ENCODE results near the gene BBS12. TPM values are rescaled to one million over a fixed set of nuclear protein-coding genes. Genes with fewer than 3 reads are reported as not detected.
A peak's percentile ranks its signal among the peaks of the same experiment; 100 is the strongest.

BBS12 gene
- total and polyA plus RNA-seq, 9 of the 15 experiments (the other 6 are each of a cell fraction or from before 2014, with no cell fraction given) = 2.7 to 6.5 (median 3.3) TPM

DNA sequence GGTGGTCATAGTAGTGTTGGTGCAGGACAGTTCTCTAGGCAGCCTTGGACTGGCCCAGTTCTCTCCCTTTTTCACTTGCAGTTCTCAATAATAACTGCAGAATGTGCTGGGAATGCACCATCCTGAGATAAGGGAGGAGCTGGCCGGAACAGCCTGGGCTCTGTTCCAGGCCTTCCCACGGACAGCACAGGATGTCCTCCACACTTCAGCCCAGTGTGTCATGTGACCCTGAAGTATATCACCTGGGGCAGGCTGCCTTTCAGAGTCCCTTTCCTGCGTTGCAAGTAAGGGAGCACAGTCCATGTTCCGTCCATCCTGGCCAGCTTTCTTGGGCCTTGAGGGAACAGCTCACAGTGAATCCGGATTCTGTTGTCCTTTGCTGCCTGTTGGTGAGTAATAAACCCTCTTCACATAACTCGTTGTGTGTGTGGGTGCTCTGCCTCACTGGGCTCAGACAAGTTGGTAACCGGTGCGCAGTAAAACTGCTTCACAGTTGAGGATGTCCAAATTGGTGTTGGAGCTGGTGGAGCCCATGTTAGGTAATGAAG, 32.3 kb upstream of the BBS12 start (continued):
- TF ChIP-seq, protein P1, sequence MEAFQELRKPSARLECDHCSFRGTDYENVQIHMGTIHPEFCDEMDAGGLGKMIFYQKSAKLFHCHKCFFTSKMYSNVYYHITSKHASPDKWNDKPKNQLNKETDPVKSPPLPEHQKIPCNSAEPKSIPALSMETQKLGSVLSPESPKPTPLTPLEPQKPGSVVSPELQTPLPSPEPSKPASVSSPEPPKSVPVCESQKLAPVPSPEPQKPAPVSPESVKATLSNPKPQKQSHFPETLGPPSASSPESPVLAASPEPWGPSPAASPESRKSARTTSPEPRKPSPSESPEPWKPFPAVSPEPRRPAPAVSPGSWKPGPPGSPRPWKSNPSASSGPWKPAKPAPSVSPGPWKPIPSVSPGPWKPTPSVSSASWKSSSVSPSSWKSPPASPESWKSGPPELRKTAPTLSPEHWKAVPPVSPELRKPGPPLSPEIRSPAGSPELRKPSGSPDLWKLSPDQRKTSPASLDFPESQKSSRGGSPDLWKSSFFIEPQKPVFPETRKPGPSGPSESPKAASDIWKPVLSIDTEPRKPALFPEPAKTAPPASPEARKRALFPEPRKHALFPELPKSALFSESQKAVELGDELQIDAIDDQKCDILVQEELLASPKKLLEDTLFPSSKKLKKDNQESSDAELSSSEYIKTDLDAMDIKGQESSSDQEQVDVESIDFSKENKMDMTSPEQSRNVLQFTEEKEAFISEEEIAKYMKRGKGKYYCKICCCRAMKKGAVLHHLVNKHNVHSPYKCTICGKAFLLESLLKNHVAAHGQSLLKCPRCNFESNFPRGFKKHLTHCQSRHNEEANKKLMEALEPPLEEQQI (IDR thresholded peaks at IDR 0.05) = no peak
- TF ChIP-seq POLR2G (IDR thresholded peaks at IDR 0.05; ENCODE audit: low read depth, low read length) (no peak), POLR2H (tag; IDR thresholded peaks at IDR 0.05; ENCODE audit: low read depth) (peak; percentile 77), CCNT2 (IDR thresholded peaks at IDR 0.05; ENCODE audit: borderline replicate concordance, extremely low read depth, insufficient read length, low read depth, low read length) (no peak), BRCA1 (IDR thresholded peaks at IDR 0.05) (no peak), BRCA1 (CRISPR knock-in tag; IDR thresholded peaks at IDR 0.05) (no peak), GABPB1 (CRISPR knock-in tag; IDR thresholded peaks at IDR 0.05) (peak; percentile 30; the same call in 1 of the 2 replicates), HDAC2 (IDR thresholded peaks at IDR 0.05) (peak; percentile 60; the same call in 1 of the 2 replicates), TBL1XR1 (IDR thresholded peaks at IDR 0.05; ENCODE audit: low read length in 2 of 2) (no peak), ZNF217 (CRISPR knock-in tag; IDR thresholded peaks at IDR 0.05) (no peak), ZNF778 (CRISPR knock-in tag; IDR thresholded peaks at IDR 0.05) (no peak), SIN3B (IDR thresholded peaks at IDR 0.05; ENCODE audit: low read depth) (peak; percentile 57), PHB2 (IDR thresholded peaks at IDR 0.05; ENCODE audit: low read depth) (no peak), ZNF133 (CRISPR knock-in tag; IDR thresholded peaks at IDR 0.05) (no peak), RBM39 (optimal IDR thresholded peaks at IDR 0.05; ENCODE audit: low read depth, low read length) (no peak), RAD21 (CRISPR knock-in tag; conservative IDR thresholded peaks at IDR 0.05 in 1 of 2, IDR thresholded peaks at IDR 0.05 in 1 of 2) (peak; percentile 12 to 43; a peak in 2 of 4 replicates), PYGO2 (tag; IDR thresholded peaks at IDR 0.05) (no peak), HNRNPL (IDR thresholded peaks at IDR 0.05; ENCODE audit: low read depth, low read length) (no peak), FOXK2 (conservative IDR thresholded peaks at IDR 0.05 in 1 of 2, IDR thresholded peaks at IDR 0.05 in 1 of 2; ENCODE audit: low read depth in 2 of 2) (no peak; a peak in 1 of 4 replicates), ZNF354B (CRISPR knock-in tag; IDR thresholded peaks at IDR 0.05) (no peak), ATF7 (IDR thresholded peaks at IDR 0.05) (peak; percentile 78), RBM15 (IDR thresholded peaks at IDR 0.05; ENCODE audit: insufficient read depth, low read length) (no peak), EP400 (IDR thresholded peaks at IDR 0.05) (peak; percentile 42; the same call in 1 of the 2 replicates), PHTF2 (CRISPR knock-in tag; IDR thresholded peaks at IDR 0.05) (no peak), TCFL5 (CRISPR knock-in tag; conservative IDR thresholded peaks at IDR 0.05) (no peak), SAP30 (IDR thresholded peaks at IDR 0.05; ENCODE audit: borderline replicate concordance, insufficient read depth, low read depth, low read length, poor library complexity, severe bottlenecking) (no peak), SMARCA4 (IDR thresholded peaks at IDR 0.05) (peak; percentile 60)
- TF ChIP-seq, protein P2, sequence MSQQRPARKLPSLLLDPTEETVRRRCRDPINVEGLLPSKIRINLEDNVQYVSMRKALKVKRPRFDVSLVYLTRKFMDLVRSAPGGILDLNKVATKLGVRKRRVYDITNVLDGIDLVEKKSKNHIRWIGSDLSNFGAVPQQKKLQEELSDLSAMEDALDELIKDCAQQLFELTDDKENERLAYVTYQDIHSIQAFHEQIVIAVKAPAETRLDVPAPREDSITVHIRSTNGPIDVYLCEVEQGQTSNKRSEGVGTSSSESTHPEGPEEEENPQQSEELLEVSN (IDR thresholded peaks at IDR 0.05; ENCODE audit: borderline replicate concordance in 1 of 2, extremely low read depth in 1 of 2, insufficient read depth in 1 of 2, insufficient read length in 1 of 2, low read depth in 1 of 2, low read length in 1 of 2, poor library complexity in 1 of 2, severe bottlenecking in 1 of 2) = peak; percentile 29 to 45

Measured in K562 (cell line).